GM21529 (cell line): ENCODE data around the gene TEX38.
"Not testable (repeated sequence)": the region's sequence is repeated elsewhere in the genome, so short reads cannot be mapped to it uniquely, and the experiment has no call there.

Experiments
- ATAC-seq: cut with Tn5 transposase; IDR thresholded peaks from one replicate; pipeline ENCODE4 v1.9.1; 2021; ENCODE audit not compliant: unreplicated experiment

TEX38 gene

DNA sequence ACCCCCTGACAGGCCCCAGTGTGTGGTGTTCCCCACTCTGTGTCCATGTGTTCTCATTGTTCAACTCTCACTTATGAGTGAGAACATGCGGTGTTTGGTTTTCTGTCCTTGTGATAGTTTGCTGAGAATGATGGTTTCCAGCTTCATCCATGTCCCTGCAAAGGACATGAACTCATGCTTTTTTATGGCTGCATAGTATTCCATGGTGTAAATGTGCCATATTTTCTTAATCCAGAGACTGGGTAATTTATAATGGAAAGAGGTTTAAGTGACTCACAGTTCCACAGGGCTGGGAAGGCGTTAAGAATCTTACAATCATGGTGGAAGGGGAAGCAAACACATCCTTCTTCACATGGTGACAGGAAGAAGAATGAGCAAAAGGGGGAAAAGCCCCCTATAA lies 17.0 kb upstream of the TEX38 start:
- ATAC-seq = not testable (repeated sequence)

- no peak for ATAC-seq
Observed at GRCh38 chr1:46655848-46656247, 15.8 kb upstream of the TEX38 start.

DNA sequence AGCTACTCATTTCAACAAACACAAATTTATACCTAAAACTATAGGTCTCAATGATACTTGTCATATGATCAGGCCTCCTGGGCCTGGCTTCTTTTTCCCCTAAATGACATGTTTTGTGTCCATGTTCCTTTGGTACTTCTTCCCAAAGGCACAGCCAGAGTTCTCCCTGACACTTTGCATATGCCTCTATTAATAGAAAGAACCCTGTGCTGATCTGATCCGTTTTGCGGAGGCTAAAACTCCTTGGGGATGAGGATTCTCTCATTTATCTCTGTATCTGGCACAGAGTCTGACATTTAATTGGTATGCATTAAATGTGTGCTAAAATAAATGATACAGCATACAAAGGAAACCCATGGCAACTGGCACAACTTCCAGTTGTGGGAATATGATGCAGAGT lies 15.0 kb upstream of the TEX38 start:
- no peak for ATAC-seq

- ATAC-seq = no peak
Observed at GRCh38 chr1:46657775-46658174, 13.9 kb upstream of the TEX38 start.

DNA sequence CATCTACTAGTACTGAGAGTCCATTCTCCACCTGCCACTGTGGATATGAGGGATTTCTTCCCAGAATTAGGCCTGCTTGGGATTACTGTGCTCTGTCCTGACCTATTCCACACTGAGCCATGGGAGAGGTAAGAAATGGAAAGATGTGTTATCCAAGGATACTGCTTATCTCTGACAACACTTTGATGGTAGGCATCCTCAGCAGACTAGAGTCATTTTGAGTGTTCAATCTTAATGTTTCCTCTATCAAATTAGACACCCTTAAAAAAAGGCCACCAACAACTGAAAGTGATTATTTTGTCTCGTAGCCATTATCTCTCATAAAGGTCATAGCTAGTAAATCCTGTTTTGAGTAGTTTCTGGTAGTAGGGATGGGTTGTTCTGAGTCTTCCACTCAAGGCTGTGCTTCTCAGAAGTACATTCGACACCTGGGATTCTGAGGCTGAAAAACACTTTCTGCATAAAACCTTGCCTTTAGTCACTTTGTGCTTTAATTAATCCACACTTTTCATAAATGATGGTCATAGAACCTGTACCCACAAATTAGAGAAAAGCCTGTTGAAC lies 12.3 kb upstream of the TEX38 start:
- peak; percentile 34 for ATAC-seq

DNA sequence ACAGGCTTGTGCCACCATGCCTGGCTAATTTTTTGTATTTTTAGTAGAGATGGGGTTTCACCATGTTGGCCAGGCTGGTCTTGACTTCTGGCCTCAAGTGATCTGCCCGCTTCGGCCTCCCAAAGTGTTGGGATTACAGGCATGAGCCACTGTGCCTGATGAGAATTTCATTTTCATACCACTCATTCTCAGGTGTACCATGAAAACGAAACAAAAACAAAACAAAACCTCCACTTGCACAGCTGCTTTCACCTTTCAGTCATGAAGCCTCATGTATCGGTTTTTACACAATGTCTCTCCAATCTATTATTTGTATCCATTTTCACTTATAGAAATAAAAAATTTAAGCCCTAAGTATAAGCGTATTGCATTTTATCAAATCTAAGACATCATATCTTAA lies 11.5 kb upstream of the TEX38 start:
- peak; percentile 91 for ATAC-seq

- ATAC-seq = not testable (repeated sequence)
Observed at GRCh38 chr1:46662919-46663318, 8.7 kb upstream of the TEX38 start.

DNA sequence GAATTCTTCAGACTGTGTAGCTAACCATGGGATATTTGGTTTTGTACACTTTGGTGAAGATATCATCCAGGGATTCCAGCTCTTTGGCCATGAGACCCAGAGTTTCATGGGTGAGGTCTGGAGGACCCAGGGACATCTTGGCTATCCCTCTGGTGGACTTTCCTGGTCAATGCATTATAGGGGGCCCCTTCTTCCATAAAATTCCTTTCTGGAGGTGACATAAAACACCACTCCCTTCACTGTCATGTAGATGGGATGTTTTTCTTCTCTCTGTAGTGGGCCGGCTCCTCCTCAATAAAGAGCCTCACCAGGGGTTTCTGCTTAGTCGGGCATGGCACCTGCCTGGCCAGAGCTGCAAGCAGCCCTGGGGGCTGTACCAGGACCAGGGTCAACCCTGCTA lies 5.7 kb upstream of the TEX38 start:
- ATAC-seq = no peak

DNA sequence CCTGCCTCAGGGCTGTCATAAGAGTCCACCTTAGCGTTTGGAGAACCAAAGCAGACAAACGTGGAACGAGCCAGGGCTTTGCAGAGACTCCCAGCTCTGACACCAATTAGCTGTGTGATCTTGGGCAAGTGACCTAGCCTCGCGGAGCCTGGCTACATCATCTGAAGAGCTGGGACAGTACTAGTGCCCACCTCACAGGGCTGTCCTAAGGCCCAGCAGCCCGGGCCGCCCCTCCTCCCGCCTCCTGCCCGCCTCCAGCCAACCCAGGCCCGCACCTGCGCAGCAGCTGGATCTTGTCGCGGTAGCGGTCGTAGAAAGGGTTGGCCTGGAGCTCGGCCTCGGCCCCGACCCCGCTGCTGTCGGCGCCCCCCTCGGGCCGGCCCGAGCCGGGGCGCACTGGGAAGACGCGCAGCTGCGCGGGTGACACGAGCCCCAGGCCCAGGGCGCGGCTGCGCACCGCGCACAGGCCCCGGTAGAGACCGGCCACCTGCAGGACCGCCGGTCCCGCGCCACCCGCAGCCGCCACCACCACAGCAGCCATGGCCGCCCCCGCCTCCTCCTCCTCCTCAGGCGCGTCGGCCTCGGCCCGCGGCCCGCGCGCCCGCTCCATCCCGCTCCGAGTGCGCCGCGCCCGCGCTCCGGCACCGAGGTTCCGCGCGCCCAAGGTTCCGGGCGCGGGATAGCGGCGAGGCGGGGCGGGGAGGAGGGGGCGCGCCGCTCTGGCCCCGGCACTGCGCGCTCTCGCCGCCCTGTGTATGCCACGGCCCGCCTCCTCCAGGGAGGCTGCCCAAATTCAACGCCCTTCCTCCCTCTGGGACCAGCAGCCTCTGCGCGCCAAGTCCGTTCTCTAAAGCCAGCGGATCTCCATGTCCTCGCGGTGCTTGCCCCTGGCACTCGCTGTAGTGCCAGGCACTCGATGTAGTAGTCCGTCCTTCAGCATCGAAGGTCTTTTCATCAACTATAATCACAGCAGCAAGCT lies 3.6 kb upstream of the TEX38 start, which contains the start of gene ATPAF1:
TSS of gene ATPAF1 (minus strand) at position 583 of the 979 bp plus-strand sequence. CDS start at position 541, 42 bp downstream.
- peak; percentile 80 for ATAC-seq

DNA sequence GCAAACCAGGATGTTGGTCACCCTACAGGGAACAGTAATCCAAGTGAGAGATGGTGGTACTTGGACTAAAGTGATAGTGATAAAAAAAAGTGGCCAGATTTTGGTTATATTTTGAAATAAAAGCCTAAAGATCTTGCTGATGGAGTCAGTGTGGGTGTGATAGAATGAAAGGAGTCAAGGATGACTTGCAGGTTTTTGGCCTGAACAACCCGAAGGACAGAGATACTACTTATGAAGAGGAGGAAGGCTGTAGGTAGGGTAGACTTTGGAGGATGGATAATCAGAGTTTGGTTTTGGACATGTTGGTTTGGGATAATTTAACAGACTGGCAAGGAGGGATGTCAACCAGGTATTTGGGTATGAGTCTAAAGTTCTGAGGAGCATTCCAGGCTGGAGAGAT lies 1.5 kb upstream of the TEX38 start:
- ATAC-seq = no peak

GRCh38 chr1:46672696-46673095 lies 1.0 kb downstream of the TEX38 start:
- no peak for ATAC-seq

GRCh38 chr1:46673749-46674182 lies 2.1 kb downstream of the TEX38 start:
- ATAC-seq = no peak

DNA sequence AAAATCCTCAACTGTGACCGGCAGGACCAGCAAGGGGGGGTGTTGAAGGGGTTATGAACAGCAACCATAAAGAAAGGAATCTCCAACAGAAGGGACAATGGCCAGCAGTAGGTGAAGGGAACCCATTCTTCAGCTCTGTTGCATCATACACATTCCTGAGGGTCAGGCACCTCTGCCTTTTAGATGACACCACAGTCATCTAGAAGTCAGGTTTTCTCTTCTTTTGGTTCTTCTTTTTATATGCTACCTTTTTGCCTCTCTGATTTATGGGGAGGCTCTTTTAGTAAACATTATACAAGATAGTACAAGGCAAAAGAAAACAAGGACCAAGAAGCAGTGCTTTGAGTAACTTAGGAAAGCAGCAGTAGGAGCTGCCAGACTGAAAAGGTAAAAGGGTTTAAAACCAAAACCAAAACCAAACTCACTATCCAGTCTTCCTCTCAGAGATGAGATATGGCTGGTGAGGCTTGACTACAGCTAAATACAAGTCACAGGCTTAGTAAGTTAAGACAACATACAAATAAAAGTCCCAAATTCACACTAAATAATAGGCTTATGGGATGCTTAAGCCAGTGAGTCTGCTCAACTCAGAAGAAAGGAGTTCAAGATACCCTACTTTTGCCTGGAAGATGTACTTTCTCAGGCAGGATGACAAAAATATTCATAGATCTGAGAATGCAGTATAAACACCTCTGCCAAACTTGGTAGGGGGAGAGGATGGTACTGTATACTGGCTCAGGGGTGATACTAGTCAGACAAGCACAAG lies 4.1 kb downstream of the TEX38 start:
- ATAC-seq = peak; percentile 81

DNA sequence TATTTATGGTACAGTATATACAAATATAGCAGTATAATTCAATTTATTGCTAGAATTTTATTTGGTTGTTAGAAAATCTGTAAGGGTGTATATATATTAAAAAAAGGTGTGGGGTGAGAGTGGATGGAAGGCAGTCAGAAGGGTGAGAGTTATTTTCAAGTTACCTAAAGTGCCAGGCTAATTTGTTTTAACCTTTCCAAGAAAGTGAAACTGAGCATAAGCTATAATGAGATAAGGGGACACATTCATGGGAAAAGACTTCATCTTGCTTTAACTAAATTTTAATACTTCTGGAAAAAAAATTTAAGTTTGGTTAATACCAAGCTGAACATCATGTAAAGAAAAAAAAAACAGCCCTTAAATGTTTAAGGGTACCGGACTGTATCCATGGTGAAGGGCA lies 4.9 kb downstream of the TEX38 start:
- no peak for ATAC-seq

- ATAC-seq = no peak
Observed at GRCh38 chr1:46677339-46677738, 5.7 kb downstream of the TEX38 start.

DNA sequence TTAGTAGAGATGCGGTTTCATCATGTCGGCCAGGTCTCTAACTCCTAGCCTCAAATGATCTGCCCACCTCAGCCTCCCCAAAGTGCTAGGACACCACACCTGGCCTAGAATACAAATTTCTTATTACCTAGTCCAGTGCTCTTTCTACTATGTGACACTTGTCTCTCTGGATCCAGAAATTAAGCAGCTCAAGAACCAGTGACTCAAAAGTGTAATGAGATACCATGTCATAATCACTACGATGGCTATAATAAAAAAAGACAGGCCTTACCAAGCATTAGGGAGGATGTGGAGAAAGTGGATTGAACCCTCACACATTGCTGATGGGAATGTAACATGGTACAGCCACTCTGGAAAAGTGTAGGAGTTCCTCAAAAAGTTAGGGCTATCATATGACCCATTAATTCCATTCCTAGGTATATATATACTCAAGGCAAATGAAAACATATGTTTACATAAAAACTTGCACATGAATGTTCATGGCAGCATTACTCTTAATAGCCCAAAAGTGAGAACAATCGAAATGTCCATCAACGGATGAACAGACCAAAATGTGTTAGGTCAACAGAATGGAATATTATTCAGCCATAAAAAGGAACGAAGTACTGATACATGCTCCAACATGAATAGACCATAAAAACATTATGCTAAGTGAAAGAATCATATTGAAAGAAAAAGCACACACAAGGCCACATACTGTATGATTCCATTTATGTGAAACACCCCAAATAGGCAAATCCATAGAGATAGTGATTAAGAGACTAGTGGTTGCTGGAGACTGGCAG lies 8.3 kb downstream of the TEX38 start:
- no peak for ATAC-seq

DNA sequence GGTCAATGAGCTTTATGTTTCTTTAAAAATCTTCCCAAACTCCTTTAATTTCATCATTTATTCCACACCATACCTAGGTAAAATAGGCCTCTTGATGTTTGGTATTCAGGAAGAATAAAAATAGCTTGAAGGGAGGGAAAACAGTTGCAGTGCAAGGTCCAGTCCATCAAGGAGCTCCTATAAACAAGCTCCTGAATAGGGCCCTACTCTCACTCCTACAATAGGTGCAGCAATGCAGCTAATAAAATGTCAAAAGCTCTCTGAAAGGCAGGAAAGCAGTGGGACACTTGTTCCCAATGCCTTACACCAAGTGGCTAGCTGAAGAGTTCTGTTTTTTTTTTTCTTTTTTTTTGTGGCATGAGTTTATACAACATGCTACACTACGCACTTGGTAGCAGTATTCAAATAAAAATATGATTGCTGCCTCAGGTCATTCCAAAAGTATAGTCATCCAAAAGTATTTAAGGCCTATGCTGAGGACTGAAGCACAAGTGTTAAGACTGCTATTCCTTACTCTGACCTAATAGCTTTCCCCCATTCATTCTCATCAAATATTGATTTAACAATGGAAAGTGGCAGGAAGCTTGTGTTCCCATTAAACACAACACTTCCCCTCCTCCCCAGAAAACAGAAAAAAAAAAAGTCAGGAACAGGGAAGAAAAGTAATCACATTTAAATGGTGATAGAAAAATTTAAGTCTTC lies 9.8 kb downstream of the TEX38 start:
- no peak for ATAC-seq

- ATAC-seq = no peak
Observed at GRCh38 chr1:46682064-46682463, 10.4 kb downstream of the TEX38 start.

- no peak for ATAC-seq
Observed at GRCh38 chr1:46684670-46685069, 13.0 kb downstream of the TEX38 start.

DNA sequence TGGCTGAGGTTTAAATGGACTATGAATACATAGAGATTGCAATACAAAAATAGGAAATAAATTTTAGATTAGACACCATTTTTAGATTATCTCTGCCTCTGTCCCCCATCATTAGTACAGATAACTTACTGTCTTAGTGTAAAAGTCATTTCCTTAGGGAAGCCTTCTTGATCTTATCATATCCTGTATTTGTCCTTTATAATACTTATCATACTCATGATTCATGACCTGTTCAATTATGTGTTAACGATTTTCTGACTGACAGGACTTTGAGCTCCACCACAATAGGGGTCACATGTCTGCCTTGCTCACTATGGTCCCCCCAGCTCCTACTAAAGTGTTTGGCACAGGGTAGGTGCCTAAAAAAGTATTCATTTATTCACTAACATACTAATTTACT lies 14.6 kb downstream of the TEX38 start:
- ATAC-seq = no peak
